HEK293T (cell line): ENCODE data around the gene GFI1.

ENCODE experiments used
- CTCF ChIA-PET: fragments of 350-600 bp; formaldehyde crosslinking; extraction: SDS; loops from one replicate; lab custom pipeline; 2021; ENCODE audit warnings: antibody characterized with exemption, inconsistent platforms; lab: Yijun Ruan, JAX
- POLR2A ChIA-PET: fragments of 350-600 bp; formaldehyde crosslinking; extraction: SDS; loops from one replicate; lab custom pipeline; 2020; ENCODE audit warnings: antibody characterized with exemption, inconsistent platforms; lab: Yijun Ruan, JAX
- DNase-seq: peaks from one replicate; pipeline ENCODE4 v3.0.0; 2012; ENCODE audit warnings: mixed read lengths; ENCODE audit errors: extremely low spot score
- ARNT ChIP-seq: fragments of 450-650 bp; IDR thresholded peaks from 2 replicates; pipeline ENCODE4 v1.6.1; 2017; ENCODE audit warnings: mild to moderate bottlenecking
- BHLHE40 ChIP-seq: fragments of 450-650 bp; IDR thresholded peaks from 2 replicates; pipeline ENCODE4 v1.6.1; 2016; ENCODE audit warnings: mild to moderate bottlenecking, moderate library complexity, borderline replicate concordance
- CTBP1 ChIP-seq: fragments of 450-650 bp; IDR thresholded peaks from 2 replicates; pipeline ENCODE4 v1.6.1; 2016; ENCODE audit warnings: borderline replicate concordance
- ELF4 ChIP-seq: fragments of 450-650 bp; IDR thresholded peaks from 2 replicates; pipeline ENCODE4 v1.6.1; 2017; ENCODE audit warnings: antibody characterized with exemption
- FOXA1 ChIP-seq: fragments of 450-650 bp; IDR thresholded peaks from 2 replicates; pipeline ENCODE4 v1.6.1; 2016; ENCODE audit warnings: mild to moderate bottlenecking
- FOXK2 ChIP-seq: fragments of 450-650 bp; IDR thresholded peaks from 2 replicates; pipeline ENCODE4 v1.6.1; 2016; ENCODE audit warnings: mild to moderate bottlenecking
- FOXM1 ChIP-seq: fragments of 450-650 bp; IDR thresholded peaks from 2 replicates; pipeline ENCODE4 v1.6.1; 2017; ENCODE audit warnings: mild to moderate bottlenecking, borderline replicate concordance
- HDGF ChIP-seq: fragments of 450-650 bp; IDR thresholded peaks from 2 replicates; pipeline ENCODE4 v1.6.1; 2017; ENCODE audit warnings: antibody characterized with exemption, borderline replicate concordance
- L3MBTL2 ChIP-seq: fragments of 450-650 bp; conservative IDR thresholded peaks from 2 replicates; pipeline ENCODE4 v1.6.1; 2016; ENCODE audit warnings: mild to moderate bottlenecking
- LEF1 ChIP-seq: fragments of 450-650 bp; IDR thresholded peaks from 2 replicates; pipeline ENCODE4 v1.6.1; 2017; ENCODE audit warnings: mild to moderate bottlenecking, borderline replicate concordance
- NFRKB ChIP-seq: fragments of 450-650 bp; IDR thresholded peaks from 2 replicates; pipeline ENCODE4 v1.6.1; 2016; ENCODE audit warnings: mild to moderate bottlenecking, moderate library complexity
- SP1 ChIP-seq: fragments of 450-650 bp; IDR thresholded peaks from 2 replicates; pipeline ENCODE4 v1.6.1; 2017
- SUZ12 ChIP-seq: fragments of 450-650 bp; IDR thresholded peaks from 2 replicates; pipeline ENCODE4 v1.6.1; 2016; ENCODE audit warnings: mild to moderate bottlenecking
- TARDBP ChIP-seq: fragments of 450-650 bp; IDR thresholded peaks from 2 replicates; pipeline ENCODE4 v1.6.1; 2016
- ZNF384 ChIP-seq: fragments of 450-650 bp; IDR thresholded peaks from 2 replicates; pipeline ENCODE4 v1.6.1; 2016
- TF ChIP-seq, protein P1 (sequence below): fragments of 450-650 bp; IDR thresholded peaks from 2 replicates; pipeline ENCODE4 v1.6.1; 2016

GFI1 gene

DNA sequence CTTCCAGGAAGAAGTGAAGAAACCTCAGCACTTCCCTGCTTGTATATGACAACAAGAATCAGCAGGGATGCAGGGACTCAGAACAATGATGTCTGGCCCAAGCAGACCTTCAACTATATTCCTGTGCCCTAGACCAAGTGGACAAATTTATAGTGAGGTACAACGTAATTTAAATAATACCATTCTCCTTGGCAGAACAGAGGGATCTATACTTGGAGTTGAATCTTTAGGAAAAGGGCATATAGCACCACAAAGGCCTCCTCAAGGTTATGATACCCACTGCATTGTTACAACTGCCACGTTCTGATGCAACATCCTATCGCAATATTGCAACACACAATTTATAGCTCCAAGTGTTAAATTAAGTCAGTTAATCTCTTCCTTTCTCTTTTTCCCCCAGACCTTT is 29.1 kb upstream of the GFI1 start:
- POLR2A ChIA-PET = no interaction called here
- TF ChIP-seq L3MBTL2 = no peak
- no peak for TF ChIP-seq SUZ12
- TF ChIP-seq FOXK2 = no peak
- no peak for TF ChIP-seq SP1
- TF ChIP-seq ZNF384 = no peak
- TF ChIP-seq HDGF = no peak
- TF ChIP-seq, protein P1, sequence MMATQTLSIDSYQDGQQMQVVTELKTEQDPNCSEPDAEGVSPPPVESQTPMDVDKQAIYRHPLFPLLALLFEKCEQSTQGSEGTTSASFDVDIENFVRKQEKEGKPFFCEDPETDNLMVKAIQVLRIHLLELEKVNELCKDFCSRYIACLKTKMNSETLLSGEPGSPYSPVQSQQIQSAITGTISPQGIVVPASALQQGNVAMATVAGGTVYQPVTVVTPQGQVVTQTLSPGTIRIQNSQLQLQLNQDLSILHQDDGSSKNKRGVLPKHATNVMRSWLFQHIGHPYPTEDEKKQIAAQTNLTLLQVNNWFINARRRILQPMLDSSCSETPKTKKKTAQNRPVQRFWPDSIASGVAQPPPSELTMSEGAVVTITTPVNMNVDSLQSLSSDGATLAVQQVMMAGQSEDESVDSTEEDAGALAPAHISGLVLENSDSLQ = no peak
- TF ChIP-seq FOXA1 = no peak
- no peak for TF ChIP-seq CTBP1
- TF ChIP-seq ELF4 = no peak
- TF ChIP-seq BHLHE40 = no peak
- no peak for TF ChIP-seq NFRKB
- TF ChIP-seq FOXM1 = no peak
- TF ChIP-seq TARDBP = no peak
- TF ChIP-seq ARNT = no peak
- TF ChIP-seq LEF1 = no peak
- no peak for DNase-seq

DNA sequence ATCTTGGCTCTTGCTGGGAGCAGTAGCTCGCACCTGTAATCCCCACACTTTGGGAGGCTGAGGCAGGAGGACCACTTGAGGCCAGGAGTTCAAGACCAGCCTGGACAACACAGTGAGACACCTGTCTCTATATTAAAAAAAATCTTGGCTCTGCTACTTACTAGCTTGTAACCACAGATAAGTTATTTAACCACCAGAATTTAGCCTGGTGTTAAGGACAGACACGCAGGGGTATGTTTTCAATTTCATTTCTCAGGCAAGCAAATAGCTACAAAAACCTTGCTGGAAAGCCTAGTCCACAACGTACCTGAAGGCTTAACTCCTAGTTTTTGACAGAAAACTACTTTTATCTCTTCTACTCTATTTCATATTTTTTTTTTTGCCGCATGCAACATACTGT is 24.8 kb upstream of the GFI1 start:
- no peak for DNase-seq
- ChIA-PET POLR2A (no interaction called here), CTCF (no interaction called here)
- TF ChIP-seq CTBP1 = no peak
- no peak for TF ChIP-seq FOXM1
- no peak for TF ChIP-seq SUZ12
- no peak for TF ChIP-seq FOXA1
- no peak for TF ChIP-seq FOXK2
- no peak for TF ChIP-seq ELF4
- TF ChIP-seq SP1 = no peak
- TF ChIP-seq, protein P1 = no peak
- no peak for TF ChIP-seq LEF1
- no peak for TF ChIP-seq BHLHE40
- TF ChIP-seq L3MBTL2 = no peak
- no peak for TF ChIP-seq TARDBP
- no peak for TF ChIP-seq ARNT
- TF ChIP-seq NFRKB = no peak
- no peak for TF ChIP-seq HDGF
- TF ChIP-seq ZNF384 = no peak

More for the DNA sequence above, 29.1 kb upstream of the GFI1 start:
- CTCF ChIA-PET = no interaction called here

DNA sequence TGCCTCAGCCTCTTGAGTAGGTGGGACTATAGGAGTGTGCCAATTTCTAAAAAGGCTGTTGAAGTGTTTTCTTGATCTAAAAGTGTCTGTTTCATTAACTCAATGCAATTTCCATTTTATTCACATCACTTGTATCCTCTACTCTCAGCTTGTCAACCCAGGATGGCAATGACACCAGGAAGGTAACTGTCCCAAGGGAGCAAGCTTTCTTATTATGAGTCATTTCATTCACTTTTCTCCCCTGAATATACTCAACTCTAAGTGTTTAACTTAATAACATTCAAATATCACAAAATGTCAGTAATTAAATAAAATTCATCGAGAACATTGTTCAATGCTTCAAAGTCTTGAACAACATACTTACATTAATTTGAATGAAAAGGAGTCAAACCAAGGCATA is 22.9 kb upstream of the GFI1 start:
- POLR2A ChIA-PET = no interaction called here
- no peak for DNase-seq
- TF ChIP-seq ZNF384 (no peak), ARNT (no peak), LEF1 (no peak), CTBP1 (no peak), FOXM1 (no peak), TARDBP (no peak), L3MBTL2 (no peak), NFRKB (no peak), FOXK2 (no peak), SUZ12 (no peak), ELF4 (no peak), HDGF (no peak), BHLHE40 (no peak), FOXA1 (no peak), SP1 (no peak)
- TF ChIP-seq, protein P1 = no peak
- CTCF ChIA-PET = no interaction called here

DNA sequence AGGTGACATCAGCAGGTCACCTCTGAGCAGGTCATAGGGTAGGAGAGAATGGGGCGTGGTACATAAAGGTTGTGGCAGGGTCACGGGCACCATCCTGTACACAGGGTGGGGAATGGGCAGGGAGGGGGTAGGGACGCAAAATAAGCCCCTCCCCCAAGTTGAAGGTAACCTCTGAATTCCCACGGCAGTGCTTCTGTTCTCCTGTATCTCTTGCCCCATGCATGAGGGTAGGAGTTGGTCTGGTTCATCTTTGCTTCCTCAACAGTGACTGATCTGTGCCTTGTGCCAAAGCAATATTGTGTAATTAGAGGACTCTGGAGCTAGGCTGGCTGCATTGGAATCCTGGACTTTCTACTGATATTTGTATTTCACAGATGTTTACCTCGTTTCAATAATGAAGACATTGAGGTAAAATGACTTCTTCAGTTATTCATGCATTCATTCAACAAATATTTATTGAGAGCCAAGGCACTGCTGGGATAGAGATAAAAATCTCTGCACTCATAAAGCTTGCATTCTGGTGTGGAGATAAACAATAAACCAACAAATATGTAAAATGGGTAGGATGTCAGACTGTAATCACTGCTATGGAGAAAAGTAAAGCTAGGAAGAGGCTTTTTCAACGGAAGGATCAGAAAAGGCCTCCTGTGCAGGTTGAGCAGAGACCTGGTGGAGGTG is 18.4 kb upstream of the GFI1 start:
- no peak for DNase-seq
- TF ChIP-seq L3MBTL2 = no peak
- no peak for TF ChIP-seq ARNT
- no peak for TF ChIP-seq FOXK2
- no peak for TF ChIP-seq NFRKB
- no peak for TF ChIP-seq TARDBP
- TF ChIP-seq LEF1 = no peak
- TF ChIP-seq CTBP1 = no peak
- TF ChIP-seq ELF4 = no peak
- TF ChIP-seq, protein P1 = no peak
- no peak for TF ChIP-seq BHLHE40
- no peak for TF ChIP-seq SUZ12
- no peak for TF ChIP-seq ZNF384
- TF ChIP-seq FOXM1 = no peak
- TF ChIP-seq HDGF = no peak
- TF ChIP-seq SP1 = no peak
- CTCF ChIA-PET = interaction anchor here (0.6 kb wide), 1 partner anchor 546 kb away, joined by 3 read pairs; no protein-coding TSS in a partner anchor
- POLR2A ChIA-PET = no interaction called here

DNA sequence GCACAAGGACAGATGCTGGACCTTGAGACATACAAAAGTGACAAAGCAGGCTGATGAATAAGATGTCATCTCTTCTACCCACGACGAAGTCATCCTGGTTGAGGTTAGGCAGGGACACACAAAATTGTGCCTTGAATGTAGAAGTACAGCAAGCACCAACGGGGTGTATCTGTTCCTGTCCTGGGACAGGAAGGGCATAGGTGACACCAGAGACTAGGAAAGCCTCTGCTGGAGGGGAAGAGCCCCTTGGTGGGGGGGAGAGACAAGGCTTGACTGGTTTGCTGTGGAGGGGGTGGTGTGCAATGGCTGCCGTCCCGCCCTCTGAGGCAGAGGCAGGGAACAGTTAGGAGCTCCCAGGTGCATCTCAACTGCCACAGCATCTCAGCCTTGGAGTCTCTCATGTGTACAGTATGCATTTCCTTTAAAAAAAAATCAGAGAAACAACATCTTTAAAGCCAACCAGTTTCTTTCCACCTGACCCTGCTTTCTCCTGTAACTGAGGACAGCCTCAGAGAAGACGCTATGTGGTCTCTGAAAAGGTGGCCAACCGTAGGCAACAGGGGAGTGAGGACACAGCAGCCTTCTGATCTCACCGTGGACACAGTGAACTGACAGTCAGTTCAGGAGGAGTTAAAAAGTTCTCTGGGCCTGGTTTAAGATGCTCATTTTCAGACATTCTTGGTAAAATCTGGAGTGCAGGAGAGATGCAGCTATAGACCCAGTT is 17.7 kb upstream of the GFI1 start:
- no peak for DNase-seq
- POLR2A ChIA-PET = interaction anchor here (1.5 kb wide), 1 partner anchor 19 kb away, joined by 3 read pairs; no protein-coding TSS in a partner anchor
- CTCF ChIA-PET = no interaction called here
- TF ChIP-seq ELF4 = no peak
- TF ChIP-seq LEF1 = no peak
- TF ChIP-seq FOXK2 = no peak
- no peak for TF ChIP-seq HDGF
- TF ChIP-seq, protein P1 = no peak
